ENCODE measurements around the gene SGK1.

Gene SGK1

GRCh38 chr6:134317471-134318131, at the start of gene SGK1:
Gene SGK1 (minus strand): TSS chr6:134318112. CDS start chr6:134317460, 652 bp downstream.
- peak; percentile 14 for DNase-seq

GRCh38 chr6:134363323-134364039, 45.6 kb upstream of the SGK1 start:
- DNase-seq = no peak

DNA sequence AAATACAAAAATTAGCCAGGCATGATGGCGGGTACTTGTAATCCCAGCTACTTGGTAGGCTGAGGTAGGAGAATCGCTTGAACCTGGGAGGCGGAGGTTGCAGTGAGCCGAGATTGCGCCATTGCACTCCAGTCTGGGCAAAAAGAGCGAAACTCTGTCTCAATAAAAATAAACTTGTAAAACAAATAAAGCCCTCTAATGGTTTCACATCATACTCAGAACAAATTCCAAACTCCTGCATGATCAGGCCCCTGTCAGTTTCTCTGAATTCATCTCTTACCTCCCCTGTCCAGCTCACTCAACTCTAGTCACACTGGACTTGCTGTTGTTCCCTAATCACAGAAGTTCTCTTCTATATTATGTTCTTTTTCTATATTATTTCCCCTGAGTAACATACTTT, 43.1 kb upstream of the SGK1 start:
- DNase-seq = no peak

DNA sequence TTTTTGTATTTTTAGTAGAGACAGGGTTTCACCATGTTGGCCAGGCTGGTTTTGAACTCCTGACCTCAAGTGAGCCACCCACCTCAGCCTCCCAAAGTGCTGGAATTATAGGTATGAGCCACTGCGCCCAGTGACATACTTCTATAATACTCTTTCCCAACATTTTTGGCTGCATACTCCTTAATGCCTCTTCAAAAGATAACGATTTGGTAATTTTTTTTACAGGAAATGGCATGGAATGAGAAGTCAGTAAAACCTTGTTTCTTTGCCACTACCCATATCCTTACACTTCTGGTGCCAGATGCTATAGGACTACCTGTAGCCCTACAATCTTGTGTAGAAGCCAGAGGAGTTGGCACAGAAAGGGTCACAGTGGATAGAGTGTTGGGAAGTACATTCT, 41.4 kb upstream of the SGK1 start:
- DNase-seq = no peak

GRCh38 chr6:134358320-134358719, 40.4 kb upstream of the SGK1 start:
- no peak for DNase-seq

GRCh38 chr6:134357022-134357487, 39.1 kb upstream of the SGK1 start:
- no peak for DNase-seq

DNA sequence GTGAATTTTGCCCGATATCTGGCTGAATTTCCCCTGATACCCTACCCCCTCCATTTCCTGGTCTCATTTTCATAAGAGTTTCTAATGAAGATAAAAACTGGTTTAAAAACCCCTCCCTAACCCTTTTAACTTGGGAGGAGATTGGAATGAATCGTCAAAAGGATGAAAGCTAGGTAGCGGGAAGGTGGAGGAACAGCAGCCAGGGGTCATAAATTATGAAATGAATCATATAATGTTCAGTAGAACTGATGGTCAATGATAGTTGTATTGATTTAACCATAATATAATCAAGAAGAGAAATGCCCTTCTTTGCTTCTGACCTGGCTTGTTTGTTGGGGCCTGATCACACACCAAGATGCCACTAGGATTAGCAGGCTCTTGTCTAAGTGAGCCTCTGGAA, 38.5 kb upstream of the SGK1 start:
- no peak for DNase-seq

GRCh38 chr6:134352786-134353480, 35.0 kb upstream of the SGK1 start:
- DNase-seq = no peak

DNA sequence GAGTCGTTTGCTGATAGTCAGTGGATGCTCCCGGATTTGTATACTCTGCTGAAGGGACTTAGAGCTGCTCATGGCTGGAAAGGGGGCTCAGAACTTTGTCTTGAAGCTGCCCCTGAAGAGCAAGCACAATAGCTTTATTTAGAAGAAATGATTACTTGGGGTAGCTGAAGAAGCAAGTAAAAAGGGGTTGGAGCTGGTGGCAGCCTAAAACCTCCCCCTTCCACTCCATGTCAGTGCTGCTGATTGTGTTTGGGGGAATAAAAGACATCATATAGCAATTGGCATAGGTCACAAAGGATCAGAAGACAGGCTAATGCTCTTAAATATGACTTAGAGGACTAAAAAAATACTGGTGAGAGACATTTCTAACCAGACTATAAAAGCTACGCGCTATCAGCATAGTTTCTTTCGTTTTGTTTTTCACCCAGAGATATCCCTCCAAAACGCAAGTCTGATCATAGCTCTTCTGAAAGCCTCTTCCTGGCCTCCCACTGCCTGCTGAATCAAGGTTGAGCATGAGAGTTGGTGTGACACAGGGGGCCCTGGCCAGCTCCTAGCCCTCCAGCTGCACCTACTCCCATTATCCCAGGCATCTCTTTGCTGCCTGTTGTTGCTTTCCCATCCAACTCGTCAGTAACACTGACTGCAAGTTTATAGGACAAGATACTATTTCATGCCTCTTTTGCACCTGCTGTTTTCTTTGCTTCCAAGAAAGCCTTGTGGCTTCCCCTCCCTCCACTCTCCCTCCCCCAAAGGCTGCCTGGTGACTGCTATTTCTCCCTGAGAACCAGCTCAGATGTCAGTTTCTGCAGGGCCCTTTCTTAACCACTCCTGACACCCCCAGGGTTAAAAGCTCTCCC, 33.9 kb upstream of the SGK1 start:
- no peak for DNase-seq

- no peak for DNase-seq
Observed at GRCh38 chr6:134347885-134348805, 30.2 kb upstream of the SGK1 start.

- DNase-seq = no peak
Observed at GRCh38 chr6:134346932-134347545, 29.1 kb upstream of the SGK1 start.

DNA sequence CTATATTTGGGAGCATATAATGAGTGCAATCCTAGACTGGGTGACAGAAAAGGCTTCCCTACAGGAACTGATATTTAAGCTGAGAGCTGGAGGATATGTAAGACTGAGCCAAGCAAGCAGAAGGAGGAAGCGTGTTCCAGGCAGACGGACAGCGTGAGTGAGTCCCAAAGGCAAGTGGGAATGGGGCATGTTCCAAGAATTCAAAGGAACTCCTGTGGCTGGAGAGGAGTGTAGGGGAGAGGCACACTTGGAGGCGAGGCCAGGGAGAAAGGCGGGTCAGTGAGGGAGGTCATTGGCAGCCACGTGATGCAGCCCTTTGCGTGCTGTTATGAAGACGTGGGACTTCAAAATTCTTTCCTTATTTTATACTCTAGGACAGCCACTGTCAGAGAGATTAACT, 27.9 kb upstream of the SGK1 start:
- DNase-seq = no peak

- DNase-seq = no peak
Observed at GRCh38 chr6:134343066-134343465, 25.2 kb upstream of the SGK1 start.

DNA sequence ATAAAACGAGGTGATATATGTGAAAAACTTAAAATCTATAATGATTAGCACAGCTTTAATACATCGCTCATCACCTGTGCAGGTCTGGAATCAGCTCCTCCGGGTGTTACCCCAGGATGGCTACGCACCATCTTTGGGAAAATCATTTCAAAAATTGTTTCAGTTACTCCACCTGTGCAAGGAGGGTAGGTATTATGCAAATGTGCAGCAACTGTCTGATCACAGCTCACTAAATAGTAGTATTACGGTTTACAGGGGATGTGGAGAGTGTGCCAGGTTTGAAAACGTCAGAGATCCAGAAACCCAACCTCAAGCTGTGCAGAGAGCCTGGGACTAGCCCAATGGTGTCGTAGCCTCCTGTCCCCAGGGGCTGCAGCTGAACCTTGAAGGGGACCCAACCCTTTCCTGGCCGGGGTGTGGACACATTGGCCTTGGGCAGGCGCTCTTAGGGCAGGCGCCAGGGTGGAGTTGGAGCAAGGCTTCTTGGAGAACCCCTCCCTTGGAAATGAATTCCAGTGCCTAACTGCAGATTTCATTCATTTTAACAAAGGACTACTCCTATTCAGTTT, 24.2 kb upstream of the SGK1 start:
- no peak for DNase-seq

GRCh38 chr6:134340179-134340975, 22.5 kb upstream of the SGK1 start:
- no peak for DNase-seq

GRCh38 chr6:134339216-134339615, 21.3 kb upstream of the SGK1 start:
- no peak for DNase-seq

DNA sequence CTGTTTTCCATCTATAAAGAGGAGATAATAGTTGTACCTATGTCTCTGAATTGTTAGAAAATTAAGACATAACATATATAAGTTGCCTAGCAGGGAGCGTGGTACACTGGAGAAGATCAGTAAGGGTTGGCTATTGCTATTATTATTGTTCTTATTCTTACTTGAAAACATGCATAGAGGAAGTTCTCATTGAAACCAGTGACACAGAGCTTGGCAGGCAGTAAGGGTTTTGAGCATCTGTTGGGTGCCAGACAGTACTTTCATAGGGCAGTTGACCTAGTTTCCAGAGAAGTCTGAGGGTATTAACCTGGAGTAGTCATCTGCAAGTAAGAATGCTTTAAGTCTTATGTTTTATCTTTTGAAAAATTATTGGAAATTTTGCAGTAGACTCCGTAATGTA, 13.3 kb upstream of the SGK1 start:
- DNase-seq = no peak

DNA sequence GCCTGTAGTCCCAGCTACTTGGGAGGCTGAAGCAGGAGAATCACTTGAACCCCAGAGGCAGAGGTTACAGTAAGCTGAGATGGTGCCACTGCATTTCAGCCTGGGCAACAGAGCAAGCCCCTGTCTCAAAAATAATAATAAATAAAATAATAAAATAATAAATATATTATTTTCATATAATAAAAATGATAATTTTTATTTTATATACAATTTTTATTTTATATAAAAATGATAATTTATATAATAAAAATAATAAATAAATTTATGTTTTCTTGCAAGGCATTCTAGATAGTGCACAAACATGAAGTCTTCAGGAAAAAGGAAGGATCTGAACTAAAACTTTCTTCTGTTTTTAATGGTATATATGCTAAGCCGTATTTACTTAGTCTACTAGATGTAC, 12.6 kb upstream of the SGK1 start:
- no peak for DNase-seq

DNA sequence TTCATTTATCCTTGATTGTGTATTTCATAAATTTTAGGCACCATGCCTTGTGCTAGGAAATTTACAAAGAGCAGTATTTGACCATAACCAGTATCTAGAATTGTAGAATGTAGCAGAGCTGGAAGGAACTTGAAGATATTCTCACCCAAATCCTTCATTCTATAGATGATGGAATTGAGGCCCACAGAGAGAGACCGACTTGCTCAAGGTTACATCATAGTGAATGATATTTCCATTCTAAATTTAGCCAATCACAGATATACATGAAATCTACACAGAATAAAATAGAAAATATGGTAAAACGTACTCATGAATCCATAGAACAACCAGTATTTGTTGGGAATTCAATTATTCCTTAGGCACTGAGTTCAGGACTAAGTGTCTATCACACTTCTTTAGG, 10.9 kb upstream of the SGK1 start:
- no peak for DNase-seq

GRCh38 chr6:134328138-134328537, 10.2 kb upstream of the SGK1 start:
- DNase-seq = no peak
